H7 (cell line): Measurements from ENCODE around the gene AMN1. TPM values are rescaled to one million over a fixed set of nuclear protein-coding genes. Genes with fewer than 3 reads are reported as not detected.
"Not testable (repeated sequence)": the region's sequence is repeated elsewhere in the genome, so short reads cannot be mapped to it uniquely, and the experiment has no call there.

Source experiments
- DNase-seq: peaks from one replicate; pipeline ENCODE4 v3.0.0; 2012
- H3K27me3 ChIP-seq: 2 replicates; pipeline ENCODE4 v1.6.0; 2011; ENCODE audit warnings: mild to moderate bottlenecking, low read length; ENCODE audit not compliant: control insufficient read depth, insufficient read depth
- H3K36me3 ChIP-seq: replicated peaks from 2 replicates; pipeline ENCODE4 v1.5.1; 2011; ENCODE audit warnings: low read length; ENCODE audit not compliant: control insufficient read depth, insufficient read depth
- H3K4me3 ChIP-seq: 2 replicates; pipeline ENCODE4 v1.5.1; 2011; ENCODE audit warnings: low read depth, mild to moderate bottlenecking, control low read depth, low read length, moderate library complexity; ENCODE audit not compliant: insufficient read depth
- total RNA-seq: library from RNA; depleted of rRNA; stranded (reverse); fragments of >200 nt; shearing (Covaris generic); gene quantifications from 2 replicates; pipeline ENCODE4 v1.2.3, GENCODE V29; 2014; rRNA removed

The AMN1 gene
- 19.2 and 23.4 TPM in 2 replicates for total RNA-seq

GRCh38 chr12:31728917-31729640 lies at the start of gene AMN1:
Gene AMN1 (minus strand): TSS chr12:31729021. CDS start chr12:31729008, 13 bp downstream.
- H3K4me3 ChIP-seq, result peak within 1 kb of the TSS; percentile 74
- DNase-seq, result peak; percentile 96
- no peaks in the 10 kb centered on the region for H3K36me3 ChIP-seq
- H3K27me3 ChIP-seq, result no peaks in the 10 kb centered on the region

- Histone ChIP-seq H3K4me3 (no peak overlapping the region), H3K36me3 (no peaks in the 10 kb centered on the region), H3K27me3 (no peaks in the 10 kb centered on the region)
- DNase-seq, result no peak
Observed at GRCh38 chr12:31773867-31774266, 45.0 kb upstream of the AMN1 start.

- H3K27me3 ChIP-seq, result no peaks in the 10 kb centered on the region
- no peak for DNase-seq
- no peak overlapping the region for H3K4me3 ChIP-seq
- no peaks in the 10 kb centered on the region for H3K36me3 ChIP-seq
Observed at GRCh38 chr12:31773223-31773750, 44.5 kb upstream of the AMN1 start.

- H3K4me3 ChIP-seq, result no peak overlapping the region
- no peaks in the 10 kb centered on the region for H3K36me3 ChIP-seq
- peak; percentile 45 for DNase-seq
Observed at GRCh38 chr12:31772685-31773222, 43.9 kb upstream of the AMN1 start.

GRCh38 chr12:31772186-31772585 lies 43.4 kb upstream of the AMN1 start:
- no peak for DNase-seq

More at GRCh38 chr12:31772685-31773222, 43.9 kb upstream of the AMN1 start:
- H3K27me3 ChIP-seq, result no peaks in the 10 kb centered on the region

GRCh38 chr12:31768046-31768445 lies 39.2 kb upstream of the AMN1 start:
- DNase-seq, result no peak
- Histone ChIP-seq H3K4me3 (no peak overlapping the region), H3K27me3 (no peaks in the 10 kb centered on the region), H3K36me3 (no peaks in the 10 kb centered on the region)

More at GRCh38 chr12:31772186-31772585, 43.4 kb upstream of the AMN1 start:
- Histone ChIP-seq H3K27me3 (no peaks in the 10 kb centered on the region), H3K36me3 (no peaks in the 10 kb centered on the region), H3K4me3 (no peak overlapping the region)

- no peaks in the 10 kb centered on the region for H3K27me3 ChIP-seq
- no peak for DNase-seq
- H3K4me3 ChIP-seq, result no peak overlapping the region
- no peaks in the 10 kb centered on the region for H3K36me3 ChIP-seq
Observed at GRCh38 chr12:31765931-31766330, 37.1 kb upstream of the AMN1 start.

- no peak overlapping the region for H3K4me3 ChIP-seq
- H3K36me3 ChIP-seq, result no peaks in the 10 kb centered on the region
- H3K27me3 ChIP-seq, result no peaks in the 10 kb centered on the region
- no peak for DNase-seq
Observed at GRCh38 chr12:31759632-31760459, 31.0 kb upstream of the AMN1 start.

- H3K27me3 ChIP-seq, H3K4me3 ChIP-seq, H3K36me3 ChIP-seq, DNase-seq: not testable (repeated sequence)
Observed at GRCh38 chr12:31758297-31758696, 29.5 kb upstream of the AMN1 start.

- Histone ChIP-seq H3K27me3 (no peaks in the 10 kb centered on the region), H3K36me3 (no peaks in the 10 kb centered on the region), H3K4me3 (no peak overlapping the region)
- DNase-seq, result no peak
Observed at GRCh38 chr12:31756977-31757420, 28.2 kb upstream of the AMN1 start.

- H3K36me3 ChIP-seq, result no peaks in the 10 kb centered on the region
- H3K4me3 ChIP-seq, result no peak overlapping the region
- no peaks in the 10 kb centered on the region for H3K27me3 ChIP-seq
- DNase-seq, result no peak
Observed at GRCh38 chr12:31752450-31752849, 23.6 kb upstream of the AMN1 start.

- no peak for DNase-seq
- no peaks in the 10 kb centered on the region for H3K27me3 ChIP-seq
- no peaks in the 10 kb centered on the region for H3K36me3 ChIP-seq
- H3K4me3 ChIP-seq, result no peak overlapping the region
Observed at GRCh38 chr12:31751085-31751484, 22.3 kb upstream of the AMN1 start.

GRCh38 chr12:31750747-31751039 lies 21.9 kb upstream of the AMN1 start:
- Histone ChIP-seq H3K4me3 (no peak overlapping the region), H3K36me3 (no peaks in the 10 kb centered on the region), H3K27me3 (no peaks in the 10 kb centered on the region)
- no peak for DNase-seq

GRCh38 chr12:31749024-31749704 lies 20.3 kb upstream of the AMN1 start:
- peak; percentile 59 for DNase-seq

More at GRCh38 chr12:31749024-31749704, 20.3 kb upstream of the AMN1 start:
- Histone ChIP-seq H3K36me3 (no peaks in the 10 kb centered on the region), H3K27me3 (no peaks in the 10 kb centered on the region), H3K4me3 (no peak overlapping the region)
